Tibial nerve (tissue), 4 donors: ENCODE data around the gene SLC25A17. TPM values are rescaled to one million over a fixed set of nuclear protein-coding genes. Genes with fewer than 3 reads are reported as not detected.

ENCODE experiments used
- DNase-seq, 2 donors: peaks; one replicate each; pipeline ENCODE4 v3.0.0-alpha.2; 2019; ENCODE audit warnings: low spot score in 2 of 2
- H3K27ac ChIP-seq, 4 donors: fragments of 200-600 bp; sonication (generic) in 3 of 4; one replicate each; pipeline ENCODE4 v1.5.1; 2017 to 2019; ENCODE audit warnings: mild to moderate bottlenecking in 1 of 4
- H3K27me3 ChIP-seq, 2 donors: fragments of 200-600 bp; sonication (generic) in 1 of 2; one replicate each; pipeline versions ENCODE4 v1.5.1 to v1.6.0; 2017 to 2019
- H3K36me3 ChIP-seq, 3 donors: fragments of 200-600 bp; sonication (generic); one replicate each; pipeline ENCODE4 v1.5.1; 2018 to 2019
- H3K4me1 ChIP-seq, 4 donors: fragments of 200-600 bp; sonication (generic) in 3 of 4; one replicate each; pipeline ENCODE4 v1.5.1; 2017 to 2019
- H3K4me3 ChIP-seq, 4 donors: fragments of 200-600 bp; sonication (generic) in 3 of 4; one replicate each; pipeline ENCODE4 v1.5.1; 2017 to 2019; ENCODE audit warnings: mild to moderate bottlenecking in 1 of 4, moderate library complexity in 1 of 4
- H3K9me3 ChIP-seq, 4 donors: fragments of 200-600 bp; sonication (generic) in 3 of 4; one replicate each; pipeline ENCODE4 v1.5.1; 2017 to 2019
- EP300 ChIP-seq, 2 donors: sonication (generic); formaldehyde crosslinking; IDR thresholded peaks; one replicate each; pipeline ENCODE4 v1.6.1; 2017; ENCODE audit warnings: antibody characterized with exemption in 2 of 2, mild to moderate bottlenecking in 1 of 2
- POLR2A ChIP-seq, 2 donors: fragments of 450-650 bp; IDR thresholded peaks; one replicate each; pipeline ENCODE4 v1.6.1; 2017; ENCODE audit warnings: antibody characterized with exemption in 2 of 2, mild to moderate bottlenecking in 2 of 2, moderate library complexity in 2 of 2
- WGBS, 2 donors: methylation state at CpG; one replicate each; pipeline ENCODE4 v1.1.5; 2018; 5-methylcytosine and 5-hydroxymethylcytosine counted together
- total RNA-seq, 4 donors: library from RNA; depleted of rRNA; stranded (reverse); fragments of >200 nt; gene quantifications; one replicate each; pipeline ENCODE4 v1.1.0, GENCODE V29; 2016
- TF ChIP-seq, protein P1 (sequence below), 5 experiments: fragments of 200-600 bp in 3 of 5; fragments of 450-650 bp in 2 of 5; sonication (generic) in 3 of 5; IDR thresholded peaks; one replicate each; pipeline ENCODE4 v1.5.1; 2016 to 2019; ENCODE audit warnings: antibody characterized with exemption in 5 of 5, mild to moderate bottlenecking in 3 of 5, moderate library complexity in 2 of 5

SLC25A17 gene
- total RNA-seq, 4 donors from 2014 or later: 19.3 to 34.1 (median 21.4) TPM

DNA sequence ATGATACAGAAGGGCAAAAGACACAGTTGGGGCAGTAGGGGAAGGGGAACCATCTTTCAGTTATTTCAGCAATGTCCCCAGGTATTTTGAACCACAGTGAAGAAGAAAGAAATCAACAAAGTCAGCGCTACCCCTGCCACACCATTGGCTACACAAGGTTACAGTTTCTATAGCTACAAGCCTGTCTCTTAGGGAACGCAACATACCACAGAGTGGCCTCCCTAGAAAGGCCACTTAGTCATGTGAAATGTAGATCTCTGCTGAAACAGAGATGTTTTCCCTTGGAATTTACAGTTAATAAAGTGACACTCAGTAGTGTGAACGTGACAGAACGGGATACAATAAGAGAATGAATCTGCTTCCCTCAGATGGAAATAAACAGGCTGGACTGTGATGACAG lies 85.2 kb downstream of the SLC25A17 start:
- peaks cover 0 to 23% (median 3%) of the 10 kb centered on the region in 4 donors for H3K4me1 ChIP-seq
- no peak overlapping the region for H3K4me3 ChIP-seq
- no peak for DNase-seq
- H3K36me3 ChIP-seq: no peaks in the 10 kb centered on the region
- WGBS, 2 donors: 86 to 87% methylated on average over 4 of the region's 4 CpGs
- TF ChIP-seq POLR2A (IDR thresholded peaks at IDR 0.05) (no peak), EP300 (IDR thresholded peaks at IDR 0.05) (no peak)
- TF ChIP-seq, protein P1, sequence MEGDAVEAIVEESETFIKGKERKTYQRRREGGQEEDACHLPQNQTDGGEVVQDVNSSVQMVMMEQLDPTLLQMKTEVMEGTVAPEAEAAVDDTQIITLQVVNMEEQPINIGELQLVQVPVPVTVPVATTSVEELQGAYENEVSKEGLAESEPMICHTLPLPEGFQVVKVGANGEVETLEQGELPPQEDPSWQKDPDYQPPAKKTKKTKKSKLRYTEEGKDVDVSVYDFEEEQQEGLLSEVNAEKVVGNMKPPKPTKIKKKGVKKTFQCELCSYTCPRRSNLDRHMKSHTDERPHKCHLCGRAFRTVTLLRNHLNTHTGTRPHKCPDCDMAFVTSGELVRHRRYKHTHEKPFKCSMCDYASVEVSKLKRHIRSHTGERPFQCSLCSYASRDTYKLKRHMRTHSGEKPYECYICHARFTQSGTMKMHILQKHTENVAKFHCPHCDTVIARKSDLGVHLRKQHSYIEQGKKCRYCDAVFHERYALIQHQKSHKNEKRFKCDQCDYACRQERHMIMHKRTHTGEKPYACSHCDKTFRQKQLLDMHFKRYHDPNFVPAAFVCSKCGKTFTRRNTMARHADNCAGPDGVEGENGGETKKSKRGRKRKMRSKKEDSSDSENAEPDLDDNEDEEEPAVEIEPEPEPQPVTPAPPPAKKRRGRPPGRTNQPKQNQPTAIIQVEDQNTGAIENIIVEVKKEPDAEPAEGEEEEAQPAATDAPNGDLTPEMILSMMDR (IDR thresholded peaks at IDR 0.05): no peak
- H3K27me3 ChIP-seq: no peaks in the 10 kb centered on the region
- H3K9me3 ChIP-seq: no peaks in the 10 kb centered on the region
- H3K27ac ChIP-seq: no peak overlapping the region

DNA sequence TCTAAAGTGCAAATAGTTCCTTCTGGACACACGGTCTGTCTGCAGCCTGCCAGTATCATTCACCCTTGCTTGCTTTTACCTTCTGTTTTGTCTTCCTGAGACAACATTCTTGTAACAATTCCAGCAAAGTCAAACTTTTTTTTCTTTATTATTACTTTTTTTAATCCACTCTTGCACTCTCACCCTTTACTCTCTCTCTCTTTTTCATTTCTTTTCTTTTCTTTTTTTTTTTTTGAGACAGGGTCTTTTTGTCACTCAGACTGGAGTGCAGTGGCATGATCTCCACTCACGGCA lies 86.2 kb downstream of the SLC25A17 start:
- peak overlapping the region in 1 of 4 donors; percentile 26 for H3K27ac ChIP-seq
- DNase-seq: no peak
- H3K9me3 ChIP-seq: no peaks in the 10 kb centered on the region
- WGBS, 2 donors: 37 to 41% methylated on average over 2 of the region's 2 CpGs
- H3K4me1 ChIP-seq: peaks cover 0 to 23% (median 3%) of the 10 kb centered on the region in 4 donors
- no peaks in the 10 kb centered on the region for H3K36me3 ChIP-seq
- TF ChIP-seq POLR2A (IDR thresholded peaks at IDR 0.05): no peak
- peak in 1 of 2 donors; percentile 28 for TF ChIP-seq EP300 (IDR thresholded peaks at IDR 0.05)
- TF ChIP-seq, protein P1 (IDR thresholded peaks at IDR 0.05): no peak
- H3K4me3 ChIP-seq: no peak overlapping the region
- H3K27me3 ChIP-seq: no peaks in the 10 kb centered on the region

DNA sequence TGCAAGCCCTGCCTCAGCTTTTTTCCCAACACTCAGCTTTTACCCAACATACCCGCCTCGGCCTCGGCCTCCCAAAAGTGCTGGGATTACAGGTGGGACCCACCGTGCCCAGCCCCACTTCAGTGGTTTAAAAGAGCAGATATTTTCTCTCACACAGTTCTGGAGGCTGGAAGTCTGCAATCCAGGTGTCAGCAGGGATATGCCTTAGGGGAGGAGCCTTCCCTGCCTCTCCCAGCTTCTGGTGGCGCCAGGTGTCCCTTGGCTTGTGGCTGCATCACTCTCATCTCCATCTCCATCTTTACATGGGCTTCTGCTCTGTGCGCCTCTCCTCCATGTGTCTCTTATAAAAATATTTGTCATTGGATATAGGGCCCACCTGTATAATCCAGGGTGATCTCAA lies 89.9 kb downstream of the SLC25A17 start:
- H3K4me1 ChIP-seq: peaks cover 0 to 13% (median 5%) of the 10 kb centered on the region in 4 donors
- H3K27me3 ChIP-seq: no peaks in the 10 kb centered on the region
- H3K9me3 ChIP-seq: no peaks in the 10 kb centered on the region
- WGBS, 2 donors: 78 to 79% methylated on average over 6 of the region's 6 CpGs
- H3K27ac ChIP-seq: no peak overlapping the region
- no peak for TF ChIP-seq EP300 (IDR thresholded peaks at IDR 0.05)
- TF ChIP-seq, protein P1 (IDR thresholded peaks at IDR 0.05): no peak
- no peak for TF ChIP-seq POLR2A (IDR thresholded peaks at IDR 0.05)
- H3K4me3 ChIP-seq: no peak overlapping the region
- no peak for DNase-seq
- H3K36me3 ChIP-seq: no peaks in the 10 kb centered on the region

DNA sequence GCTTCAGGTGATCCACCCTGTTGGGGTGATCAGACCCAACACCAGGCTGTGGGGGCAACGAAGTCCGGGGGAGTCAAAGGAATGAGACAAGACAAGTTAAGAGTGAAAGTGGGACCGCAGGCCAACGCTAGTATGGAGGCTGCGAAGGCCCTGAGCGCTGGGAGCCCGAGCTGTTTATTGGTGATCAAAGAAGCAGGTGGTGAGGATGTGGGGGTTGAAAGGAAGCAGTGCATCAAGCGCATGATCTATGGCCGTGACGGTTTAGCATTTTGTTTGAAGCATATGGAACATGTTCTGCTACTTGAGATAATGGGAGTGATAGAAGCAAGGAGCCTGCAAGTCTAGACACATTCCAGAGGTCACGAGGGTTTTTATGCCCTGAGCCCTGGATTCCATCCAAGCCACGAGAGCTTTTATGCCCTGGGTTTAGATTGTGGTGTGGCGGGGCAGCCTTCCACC lies 90.4 kb downstream of the SLC25A17 start:
- H3K27me3 ChIP-seq: no peaks in the 10 kb centered on the region
- 50 to 58% methylated on average over 13 of the region's 13 CpGs for WGBS, 2 donors
- no peak for DNase-seq
- H3K4me1 ChIP-seq: peaks cover 0 to 13% (median 5%) of the 10 kb centered on the region in 4 donors
- TF ChIP-seq, protein P1 (IDR thresholded peaks at IDR 0.05): no peak
- TF ChIP-seq EP300 (IDR thresholded peaks at IDR 0.05) (no peak), POLR2A (IDR thresholded peaks at IDR 0.05) (no peak)
- no peaks in the 10 kb centered on the region for H3K9me3 ChIP-seq
- no peak overlapping the region for H3K4me3 ChIP-seq
- no peaks in the 10 kb centered on the region for H3K36me3 ChIP-seq
- H3K27ac ChIP-seq: no peak overlapping the region

DNA sequence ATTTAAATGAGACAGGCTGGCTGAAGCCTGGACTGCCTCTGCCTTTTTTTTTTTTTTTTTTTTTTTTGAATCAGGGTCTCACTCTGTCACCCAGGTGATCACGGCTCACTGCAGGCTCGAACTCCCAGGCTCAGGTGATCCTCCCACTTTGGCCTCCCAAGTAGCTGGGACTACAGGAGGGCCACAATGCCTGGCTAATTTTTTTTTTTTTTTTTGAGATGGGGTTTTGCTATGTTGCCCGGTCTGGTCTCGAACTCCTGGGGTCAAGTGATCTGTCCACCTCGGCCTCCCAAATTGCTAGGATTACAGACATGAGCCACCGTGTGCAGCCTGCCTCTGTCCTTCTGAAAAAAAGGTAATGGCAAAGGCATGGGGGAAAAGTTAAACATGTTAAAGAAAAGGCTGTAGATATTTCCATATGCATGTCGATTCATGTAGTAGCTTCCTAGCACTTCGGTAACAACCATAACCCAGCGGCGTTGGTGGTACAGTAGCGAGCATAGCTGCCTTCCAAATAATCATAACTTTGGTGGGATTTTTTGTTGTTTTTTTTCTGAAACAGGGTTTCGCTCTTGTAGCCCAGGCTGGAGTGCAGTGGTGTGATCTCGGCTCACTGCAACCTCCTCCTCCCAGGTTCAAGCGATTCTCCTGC lies 91.1 kb downstream of the SLC25A17 start:
- 86 to 89% methylated on average over 14 of the region's 14 CpGs for WGBS, 2 donors
- Histone ChIP-seq H3K27me3 (no peaks in the 10 kb centered on the region), H3K4me3 (no peak overlapping the region), H3K9me3 (no peaks in the 10 kb centered on the region), H3K36me3 (no peaks in the 10 kb centered on the region), H3K4me1 (peaks cover 0 to 9% (median 4%) of the 10 kb centered on the region in 4 donors), H3K27ac (no peak overlapping the region)
- no peak for DNase-seq
- TF ChIP-seq, protein P1 (IDR thresholded peaks at IDR 0.05): no peak
- TF ChIP-seq POLR2A (IDR thresholded peaks at IDR 0.05): no peak
- no peak for TF ChIP-seq EP300 (IDR thresholded peaks at IDR 0.05)
